ENCODE results near the gene NFIX.
A peak's percentile ranks its signal among the peaks of the same experiment; 100 is the strongest.

Gene NFIX

DNA sequence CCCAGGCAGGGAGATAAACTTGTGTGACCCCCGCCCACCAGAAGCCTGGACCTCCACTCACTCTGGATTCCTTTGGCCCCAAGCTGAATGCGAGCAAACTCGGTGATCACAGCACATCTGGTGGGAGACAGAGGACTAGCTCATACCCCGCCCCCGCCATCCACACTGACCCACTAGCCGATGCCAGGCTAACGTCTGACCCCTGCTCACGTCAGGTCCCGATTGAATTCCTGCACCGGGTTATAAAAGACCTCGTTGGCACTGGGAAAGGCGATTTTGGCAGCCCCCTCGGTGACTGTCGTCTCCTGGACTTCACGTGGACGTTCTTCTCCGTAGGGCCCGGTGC is 120.6 kb downstream of the NFIX start:
- FAIRE-seq: no peak

DNA sequence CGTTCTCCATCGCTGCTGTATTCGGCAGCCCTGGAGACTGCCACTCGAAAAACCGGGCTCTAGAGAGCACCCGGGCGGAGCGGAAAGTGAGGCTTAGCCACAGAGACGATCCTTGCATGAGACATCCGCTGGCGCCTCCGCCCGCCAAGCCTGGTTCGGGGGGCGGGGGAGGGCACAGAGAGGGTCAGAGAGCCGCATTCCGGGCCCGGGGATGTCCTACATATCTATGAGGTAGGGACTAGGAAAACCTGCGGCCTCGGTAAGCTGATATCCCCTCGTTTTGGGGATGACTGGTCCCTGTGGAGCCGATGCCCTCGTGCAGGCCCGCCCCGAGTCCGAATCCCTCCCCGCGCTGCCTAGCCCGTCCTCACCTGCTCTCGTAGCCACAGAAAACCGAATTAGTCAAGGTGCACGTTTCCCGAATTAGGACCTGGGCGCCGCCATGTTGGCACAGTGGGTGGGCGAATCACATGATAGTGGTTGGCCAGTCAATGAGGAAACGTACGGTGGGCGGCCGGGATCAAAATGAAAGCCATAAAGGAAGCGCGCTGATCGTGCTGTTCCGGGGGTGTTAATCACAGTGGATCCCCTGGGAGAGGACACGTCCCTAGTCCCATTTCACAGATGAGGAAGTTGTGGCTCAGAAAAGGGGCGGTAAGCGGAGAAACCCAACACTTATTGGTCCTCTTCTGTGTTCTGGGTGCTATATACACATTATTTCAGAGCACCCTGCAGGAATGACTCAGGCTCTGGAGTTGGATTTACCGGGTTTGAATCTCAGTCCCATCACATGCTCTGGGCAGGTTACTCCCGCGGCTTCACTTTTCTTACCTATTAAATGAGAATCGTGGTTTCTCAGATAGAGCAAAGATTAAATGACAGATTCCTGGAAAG is 121.3 kb downstream of the NFIX start, which contains the start of gene TRMT1:
Gene TRMT1 (minus strand): TSS at position 459 of the 894 bp plus-strand sequence. CDS start 341 bp downstream, at position 118.
- peak; percentile 80 for FAIRE-seq

DNA sequence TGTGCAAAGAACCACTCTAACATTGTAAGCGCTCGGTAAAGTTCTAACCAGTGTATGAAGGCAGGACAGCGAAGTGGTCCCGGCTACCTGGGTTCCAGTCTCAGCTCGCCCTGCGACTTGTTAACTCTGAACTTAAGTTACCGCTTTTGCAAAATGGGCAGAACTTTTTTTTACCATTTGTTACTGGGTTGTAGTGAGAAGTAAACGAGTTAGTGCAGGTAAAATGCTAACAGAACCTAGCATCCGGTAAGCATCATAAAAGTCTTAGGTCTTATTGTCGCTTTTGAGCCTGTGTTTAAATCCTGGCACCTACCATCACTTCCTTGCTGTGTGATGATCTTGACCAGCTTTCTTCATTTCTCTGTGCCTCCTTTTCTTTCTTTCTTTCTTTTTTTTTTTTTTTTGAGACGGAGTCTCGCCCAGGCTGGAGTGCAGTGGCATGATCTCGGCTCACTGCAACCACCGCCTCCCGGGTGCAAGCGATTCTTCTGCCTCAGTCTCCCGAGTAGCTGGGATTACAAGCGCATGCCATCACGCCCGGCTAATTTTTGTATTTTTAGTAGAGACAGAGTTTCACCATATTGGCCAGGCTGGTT is 122.0 kb downstream of the NFIX start:
- FAIRE-seq: no peak

DNA sequence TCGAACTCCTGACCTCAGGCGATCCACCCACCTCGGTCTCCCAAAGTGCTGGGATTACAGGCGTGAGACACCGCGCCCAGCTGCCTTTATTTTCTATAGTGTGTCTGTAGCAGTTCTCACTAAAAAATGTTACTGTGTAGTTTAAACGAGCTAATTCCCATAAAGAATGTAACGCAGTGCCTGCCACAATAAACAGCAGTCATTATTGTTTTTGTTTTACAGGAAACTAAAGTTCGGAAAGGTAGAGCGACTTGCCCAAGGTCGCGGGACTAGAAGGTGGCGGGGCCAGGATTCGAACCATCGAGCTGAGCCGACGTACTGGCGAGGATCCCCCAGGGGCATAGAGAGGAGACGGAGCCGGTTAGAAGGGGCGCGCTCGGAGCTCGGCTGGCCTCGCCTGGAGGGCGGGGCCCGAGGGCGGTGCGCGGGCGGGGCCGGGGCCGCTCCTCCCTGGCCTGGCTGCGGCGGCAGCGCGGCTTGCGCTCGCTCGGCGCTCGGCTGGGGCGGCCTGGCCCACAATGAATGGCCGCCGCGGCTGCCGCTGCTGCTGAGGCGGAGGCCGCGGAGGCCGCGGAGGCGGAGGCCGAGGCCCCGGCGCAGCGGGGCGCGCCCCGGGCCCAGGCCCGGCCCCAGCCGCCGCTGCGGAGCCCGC is 122.6 kb downstream of the NFIX start, which contains the start of gene NACC1:
Gene NACC1 (plus strand): TSS at position 493 of the 652 bp plus-strand sequence. CDS start 16,944 bp downstream, outside the sequence.
- no peak for FAIRE-seq

DNA sequence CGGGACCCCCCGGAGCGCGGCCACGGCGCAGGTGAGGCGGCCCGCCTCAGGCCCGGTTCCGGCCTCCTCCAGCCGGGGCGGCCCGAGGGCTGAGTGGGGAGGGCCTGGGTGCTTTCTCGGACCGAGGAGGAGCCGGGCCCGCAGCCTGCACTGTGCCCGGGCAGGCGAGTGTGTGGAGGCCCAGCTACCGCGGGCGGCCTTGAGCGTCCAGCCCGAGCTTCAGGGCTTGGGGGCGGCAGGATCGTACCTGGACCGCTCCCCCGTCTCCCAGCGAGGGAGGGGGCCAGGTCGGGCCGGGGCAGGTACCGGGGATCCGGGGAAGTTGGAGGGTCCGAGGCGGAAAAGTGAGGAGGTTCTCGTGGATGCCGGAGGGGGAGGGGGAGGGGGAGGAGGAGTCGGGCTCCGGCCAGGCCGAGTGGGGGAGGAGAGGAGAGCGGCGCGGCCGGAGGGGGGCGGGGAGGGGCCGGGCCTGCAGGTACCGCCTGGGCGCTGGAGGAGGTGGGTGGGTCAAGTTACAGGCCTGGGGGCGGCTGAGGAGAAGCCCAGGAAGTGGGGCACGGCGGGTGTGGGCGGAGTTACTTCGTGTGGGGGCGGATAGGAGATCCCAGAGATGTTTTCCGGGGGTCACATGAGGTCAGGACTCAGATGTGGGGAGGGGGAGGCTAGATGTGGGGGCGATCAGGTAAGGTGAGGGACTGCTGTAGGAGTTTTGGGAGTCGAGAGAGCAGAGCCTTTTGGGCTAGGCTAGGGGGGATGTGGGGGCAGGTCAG is 123.3 kb downstream of the NFIX start:
- FAIRE-seq: no peak

DNA sequence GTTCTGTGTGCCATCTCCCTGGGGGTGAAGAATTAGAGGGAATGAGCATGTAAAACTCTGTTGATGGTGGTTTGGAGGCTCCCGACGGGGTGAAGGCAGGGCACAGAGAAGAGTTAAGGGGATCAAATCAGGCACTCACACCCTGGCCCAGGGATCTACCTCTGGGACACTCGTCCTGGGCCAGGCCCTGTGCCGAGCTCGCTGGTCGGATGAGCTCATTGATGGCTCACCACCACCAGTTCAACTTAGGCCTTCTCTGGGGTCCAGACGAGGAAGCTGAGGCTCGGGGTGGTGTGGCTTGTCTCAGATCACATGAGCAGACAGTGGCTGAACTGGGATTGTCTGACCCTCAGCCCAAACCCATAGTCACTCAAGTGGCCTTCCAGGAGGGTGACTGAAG is 124.4 kb downstream of the NFIX start:
- FAIRE-seq: no peak

DNA sequence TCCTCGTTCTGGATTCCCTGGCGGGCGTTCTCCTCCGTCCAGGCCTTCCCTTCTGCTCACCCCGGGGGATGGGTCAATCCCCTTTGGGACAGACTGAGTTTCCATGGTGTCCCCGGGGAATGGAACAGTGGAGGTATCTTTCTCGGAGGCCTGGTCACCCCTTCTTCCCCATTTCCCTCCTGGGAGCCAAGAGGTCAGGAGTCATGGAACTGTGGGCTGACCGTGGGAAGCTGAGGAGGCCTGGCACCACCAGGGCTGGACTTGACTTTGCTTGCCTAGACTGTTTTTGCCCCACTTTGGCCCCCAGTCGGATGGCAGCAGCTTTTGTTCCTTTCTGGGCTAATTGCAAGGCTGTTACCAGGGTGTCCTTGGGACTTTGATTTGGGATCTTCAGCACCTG is 124.8 kb downstream of the NFIX start:
- FAIRE-seq: no peak

DNA sequence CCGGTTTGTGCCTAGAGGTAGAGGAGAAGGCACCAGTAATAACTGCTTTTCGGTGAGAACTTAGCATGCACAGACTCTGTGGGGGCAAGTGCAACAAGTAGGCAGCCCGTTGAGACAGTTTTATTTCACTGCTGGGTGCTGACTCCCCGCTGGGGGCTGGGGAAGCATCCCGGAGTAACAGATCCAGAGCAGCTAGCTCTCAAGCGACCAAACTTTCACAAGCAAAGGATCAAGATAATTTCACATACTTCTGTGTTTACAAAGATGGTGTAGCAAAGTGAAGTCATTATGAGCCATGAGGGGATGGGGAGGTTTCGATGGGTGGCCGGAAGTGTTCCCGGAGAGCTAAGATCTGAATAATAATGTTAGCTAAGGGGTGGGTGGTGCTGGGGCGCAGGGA is 125.5 kb downstream of the NFIX start:
- no peak for FAIRE-seq

DNA sequence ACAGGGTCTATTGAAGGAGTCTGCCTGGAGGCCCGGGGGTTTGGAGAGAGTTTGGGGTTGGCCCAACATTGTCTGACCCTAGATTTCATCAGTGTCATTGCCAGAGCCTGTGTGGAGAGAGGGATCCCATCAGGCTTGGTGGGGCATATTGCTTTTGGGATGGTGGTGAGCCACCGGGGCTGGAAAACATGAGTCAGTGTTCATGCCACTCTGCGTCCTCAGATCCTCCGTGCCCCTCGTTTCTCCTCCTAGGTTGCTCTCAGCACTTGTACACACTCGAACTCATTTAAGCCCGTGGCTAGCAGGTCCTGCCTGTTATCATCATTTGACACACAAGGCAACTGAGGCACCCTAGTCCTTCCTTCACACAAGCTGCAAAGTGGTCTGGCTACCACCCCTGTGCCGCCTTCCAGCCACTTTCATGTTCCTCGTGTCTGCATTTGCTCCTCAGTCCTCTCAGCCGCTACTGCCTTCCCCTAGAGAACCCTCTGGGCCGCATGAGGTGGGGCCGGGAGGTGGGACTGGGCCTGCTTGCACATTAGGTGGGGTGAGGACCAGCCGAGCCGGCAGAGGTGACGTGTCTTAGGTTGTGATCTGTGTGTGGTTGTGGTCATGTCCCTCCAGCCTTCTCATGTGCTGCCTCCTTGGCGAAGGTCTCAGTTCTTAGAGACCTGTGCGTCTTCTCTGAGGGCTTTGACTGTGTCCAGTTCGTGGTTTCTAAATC is 126.4 kb downstream of the NFIX start:
- FAIRE-seq: no peak

DNA sequence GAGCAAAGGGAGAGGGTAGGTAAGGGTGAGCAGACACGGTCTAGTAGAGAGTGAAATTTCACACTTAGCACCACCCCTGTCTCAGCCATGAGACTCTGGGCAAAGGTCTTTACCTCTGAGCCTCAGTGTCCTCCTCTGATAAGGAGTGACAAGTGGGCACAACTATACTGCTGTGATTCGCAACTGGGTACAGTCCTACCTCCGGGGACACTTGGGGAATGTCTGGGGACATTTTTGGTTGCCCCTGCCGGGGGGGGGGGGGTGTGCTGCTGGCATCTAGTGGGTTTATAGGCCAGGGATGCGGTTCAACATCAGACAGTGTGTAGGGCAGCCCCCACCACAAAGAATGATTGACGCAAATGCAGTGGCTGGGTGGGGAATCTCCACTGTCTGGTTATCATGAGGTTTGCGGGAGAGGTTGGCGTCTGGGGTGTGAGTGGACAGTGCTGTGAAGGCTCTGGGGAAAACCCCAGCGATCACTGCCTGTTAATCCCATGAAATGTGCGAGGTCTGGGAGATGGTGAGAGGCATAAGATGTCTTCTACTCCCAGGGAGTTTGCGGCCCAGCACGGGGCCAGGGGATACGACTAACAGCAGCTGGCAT is 127.1 kb downstream of the NFIX start:
- no peak for FAIRE-seq

DNA sequence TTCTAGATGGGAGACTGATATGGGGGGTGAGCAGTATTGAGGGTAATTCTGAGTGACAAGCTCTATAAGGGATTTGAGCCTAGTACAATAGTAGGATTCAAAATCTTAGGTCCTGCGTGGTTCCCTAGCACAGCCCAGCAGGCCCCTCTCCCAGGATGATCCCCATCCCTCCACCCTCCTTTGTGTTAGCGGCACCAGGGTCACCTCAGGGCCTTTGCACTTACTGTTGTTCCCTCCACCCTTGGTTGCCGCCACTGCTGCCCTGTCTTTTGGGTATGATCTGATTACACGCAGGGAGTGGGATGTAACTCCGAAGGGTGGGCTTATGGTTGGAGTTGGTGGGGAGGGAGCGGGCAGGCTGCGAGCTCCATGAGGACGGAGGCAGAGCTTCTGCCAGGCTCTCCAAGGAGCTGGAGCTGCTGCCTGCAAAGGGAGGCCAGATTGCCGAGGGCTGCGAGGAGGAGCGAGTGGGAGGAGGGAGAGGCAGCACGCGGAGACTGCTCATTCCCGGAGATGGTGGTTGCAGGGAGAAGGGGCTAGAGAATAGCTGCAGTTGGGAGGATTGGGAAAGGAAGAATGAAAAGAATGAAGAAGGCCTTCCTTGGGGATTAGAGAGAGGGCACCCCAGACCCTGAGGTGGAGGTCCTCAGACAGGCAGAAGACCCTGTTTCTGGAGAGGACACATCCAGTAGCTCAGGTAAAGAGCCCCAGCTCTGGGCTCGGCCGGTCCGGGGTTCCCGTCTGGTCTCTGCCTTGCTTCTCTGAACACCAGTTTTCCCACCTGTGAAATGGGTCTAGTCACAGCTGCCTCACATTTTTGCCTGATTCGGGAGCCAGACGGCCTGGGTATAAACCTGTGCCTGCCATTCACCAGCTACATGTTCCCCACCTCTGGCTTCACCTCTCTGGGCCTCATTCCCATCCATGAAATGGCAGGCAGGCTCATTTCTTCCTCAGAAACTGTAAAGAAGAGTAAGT is 128.0 kb downstream of the NFIX start:
- FAIRE-seq: no peak

DNA sequence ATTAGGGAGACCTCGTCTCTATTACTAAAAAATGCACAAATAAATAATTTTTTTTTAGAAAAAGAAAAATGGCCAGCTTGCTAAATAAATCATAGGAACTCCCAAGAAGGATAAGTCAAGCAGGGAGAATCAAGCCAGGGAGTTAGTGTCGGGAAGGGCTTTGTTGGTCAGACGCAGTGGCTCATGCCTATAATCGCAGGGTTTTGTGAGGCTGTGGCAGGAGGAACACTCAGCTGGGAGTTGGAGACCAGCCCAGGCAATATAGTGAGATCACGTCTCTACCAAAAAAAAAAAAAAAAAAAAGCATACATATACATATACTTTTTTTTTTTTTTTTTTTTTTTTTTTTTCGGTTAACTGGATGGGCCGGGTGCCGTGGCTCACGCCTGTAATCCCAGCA is 131.8 kb downstream of the NFIX start:
- no peak for FAIRE-seq

DNA sequence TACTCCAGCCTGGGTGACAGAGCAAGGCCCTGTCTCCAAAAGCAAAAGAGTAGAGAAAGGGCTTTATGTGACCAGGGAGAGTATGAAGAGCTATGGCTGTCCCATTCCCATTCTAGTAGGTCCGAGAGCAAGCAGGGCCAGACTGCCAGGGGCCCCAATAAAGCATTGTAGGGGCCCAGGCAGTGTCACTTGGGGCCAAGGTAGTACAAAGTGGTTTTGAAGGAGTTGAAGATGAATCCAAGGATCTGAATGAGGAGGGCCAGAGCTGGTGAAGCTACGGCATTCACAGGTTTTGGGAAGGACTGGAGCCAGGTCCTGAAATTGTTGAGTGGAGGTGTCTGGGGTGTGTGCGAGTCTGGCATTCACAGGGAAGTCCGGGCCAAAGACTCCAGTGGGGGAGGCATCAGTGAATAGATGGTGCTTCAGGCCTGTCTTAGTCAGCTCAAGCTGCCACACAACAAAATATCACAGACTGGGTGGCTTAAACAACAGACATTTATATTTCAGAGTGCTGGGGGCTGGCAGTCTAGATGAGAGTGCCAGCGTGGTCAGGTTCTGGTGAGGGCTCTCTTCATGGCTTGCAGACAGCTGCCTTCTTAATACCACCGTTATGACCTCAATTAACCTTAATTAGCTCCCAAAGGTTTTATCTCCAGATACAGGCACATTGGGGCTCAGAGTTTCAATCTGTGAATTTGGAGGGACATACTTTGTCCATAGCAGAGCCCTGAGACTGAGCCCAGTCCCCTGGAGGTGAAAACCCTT is 132.7 kb downstream of the NFIX start:
- FAIRE-seq: no peak

DNA sequence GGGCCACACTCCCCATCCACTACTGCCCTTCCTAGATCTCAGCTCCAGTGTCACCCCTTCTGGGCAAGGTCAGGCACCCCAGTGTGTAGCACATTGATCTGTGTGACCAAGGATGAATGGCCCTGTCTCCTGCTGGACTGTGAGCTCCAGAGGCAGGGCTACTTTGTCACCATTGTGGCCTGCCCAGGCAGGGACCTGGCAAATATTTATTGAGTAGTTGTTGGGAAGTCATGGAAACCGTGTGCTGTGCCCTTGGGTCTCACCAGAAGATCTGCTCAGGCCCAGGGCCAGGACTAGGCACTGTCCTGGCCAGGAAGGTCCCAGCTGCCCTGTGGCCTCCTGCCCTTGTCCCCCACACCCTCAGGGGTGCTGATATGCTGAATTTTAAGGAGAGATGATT is 133.3 kb downstream of the NFIX start:
- no peak for FAIRE-seq

DNA sequence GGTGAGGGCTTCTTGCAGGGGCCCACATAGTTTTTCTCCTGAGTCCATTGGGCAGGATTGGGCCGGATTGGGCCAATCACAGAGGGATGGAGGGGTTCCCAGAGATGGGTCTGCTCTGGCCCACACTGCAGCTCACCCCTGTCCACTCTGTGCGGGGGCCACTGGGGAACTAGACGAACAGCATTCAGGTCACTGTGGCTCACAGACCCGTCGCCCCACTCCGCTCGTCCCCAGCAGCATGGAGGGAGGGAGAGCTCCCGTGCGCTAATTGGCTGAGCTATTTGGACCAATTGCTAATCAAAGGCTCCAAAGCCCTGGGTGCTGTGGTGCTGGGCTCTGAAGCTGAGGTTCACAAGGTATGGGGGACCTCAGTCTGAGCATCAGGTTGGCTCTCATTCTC is 134.1 kb downstream of the NFIX start:
- no peak for FAIRE-seq

DNA sequence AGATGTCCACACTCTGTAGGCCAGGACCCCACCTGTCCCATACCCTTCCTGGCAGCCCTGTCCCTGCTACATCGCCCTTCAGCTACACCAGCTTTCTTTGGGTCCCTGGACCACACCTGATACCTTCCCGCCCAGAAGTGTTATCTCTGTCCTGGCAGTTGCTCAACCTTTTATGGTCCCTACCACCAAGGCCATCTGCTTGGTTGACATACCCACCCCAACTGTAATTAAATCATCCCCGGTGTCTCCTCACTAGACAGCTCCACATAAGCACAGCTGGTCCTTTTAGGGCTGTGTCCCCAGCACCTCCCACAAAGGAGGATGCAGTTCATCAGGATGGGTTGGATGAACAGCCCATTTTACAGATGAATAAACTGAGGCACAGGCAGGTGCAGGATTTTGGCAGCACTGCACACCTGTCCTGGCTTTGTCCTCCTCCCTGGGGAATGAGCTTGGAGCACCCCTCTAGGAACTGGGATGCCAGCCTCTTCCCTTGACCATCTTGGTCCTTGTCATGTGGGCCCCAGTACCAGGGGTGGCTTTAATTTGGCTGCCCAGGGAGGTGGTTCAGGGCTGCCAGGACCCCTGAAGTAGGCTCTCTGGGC is 135.7 kb downstream of the NFIX start:
- no peak for FAIRE-seq

DNA sequence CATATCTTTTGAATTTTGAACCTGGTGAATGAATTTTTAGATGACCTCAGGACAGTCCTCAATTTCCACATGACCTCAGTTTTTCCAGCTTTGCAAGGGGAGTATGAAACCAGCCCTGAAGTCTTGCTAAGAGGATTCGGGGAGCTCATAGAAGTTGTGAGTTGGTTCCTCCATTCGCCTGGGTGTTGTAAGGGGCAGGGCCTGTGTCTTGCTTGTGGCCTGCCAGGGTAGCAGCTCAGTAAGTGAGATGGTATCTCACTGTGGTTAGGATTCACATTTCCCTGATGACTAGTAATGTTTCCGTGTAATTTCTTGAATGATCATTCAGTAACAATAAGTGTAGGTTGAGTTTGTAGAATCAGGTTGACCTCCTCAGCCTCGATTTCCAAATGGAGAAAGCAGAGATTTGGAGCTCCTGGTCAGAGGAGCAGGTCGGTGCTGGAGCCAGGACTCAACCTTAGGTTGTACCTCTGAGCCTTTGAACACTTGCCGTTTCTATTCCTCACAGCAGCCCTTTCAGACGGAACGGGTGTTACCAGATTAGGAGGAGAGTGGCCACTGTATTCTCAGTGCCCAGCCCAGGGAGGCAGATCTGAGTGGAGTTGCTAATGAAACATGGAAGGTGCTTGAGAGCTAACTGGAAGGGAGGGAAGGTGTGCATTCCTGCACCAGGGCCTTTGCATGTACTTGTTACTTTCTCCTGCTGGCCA is 137.4 kb downstream of the NFIX start:
- FAIRE-seq: no peak

DNA sequence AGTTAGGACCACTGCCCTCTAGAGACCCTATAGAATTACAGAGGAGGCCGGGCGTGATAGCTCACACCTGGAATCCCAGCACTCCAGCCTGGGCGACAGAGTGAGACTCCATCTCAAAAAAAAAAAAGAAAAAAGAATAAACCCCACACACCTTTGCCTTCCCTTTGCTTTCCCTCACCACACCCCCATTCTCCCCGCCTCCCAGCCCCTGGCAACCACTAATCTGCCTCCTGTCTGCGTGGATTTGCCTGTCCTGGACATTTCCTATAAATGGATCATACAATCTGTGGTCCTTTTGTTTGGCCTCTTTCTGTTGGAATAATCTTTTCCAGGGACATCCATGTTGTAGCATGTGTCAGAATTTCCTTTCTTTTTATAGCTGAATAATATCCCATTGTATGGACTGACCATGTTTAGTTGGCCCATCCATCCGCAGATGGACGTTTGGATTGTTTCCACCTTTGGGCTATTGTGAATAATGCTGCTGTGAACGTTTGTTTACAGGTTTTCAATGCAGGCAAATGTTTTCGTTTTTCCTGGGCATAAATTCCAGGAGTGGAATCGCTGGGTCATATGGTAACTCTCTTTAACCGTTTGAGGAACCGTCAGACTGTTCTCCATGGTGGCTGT is 138.1 kb downstream of the NFIX start:
- no peak for FAIRE-seq
